Smooth muscle cell (in vitro differentiated cells): ENCODE data around the gene MRPL54. TPM values are rescaled to one million over a fixed set of nuclear protein-coding genes. Genes with fewer than 3 reads are reported as not detected.
"Not testable (repeated sequence)": the region's sequence is repeated elsewhere in the genome, so short reads cannot be mapped to it uniquely, and the experiment has no call there.

Source experiments
- DNase-seq: peaks from one replicate; lab custom pipeline; 2025; ENCODE audit not compliant: unreplicated experiment; lab: John Stamatoyannopoulos, UW
- H2AFZ ChIP-seq: fragments of 200-600 bp; sonication (generic); 2 replicates; pipeline ENCODE4 v1.6.0; 2016; ENCODE audit warnings: antibody characterized with exemption, low read depth, mild to moderate bottlenecking
- H3F3A ChIP-seq: fragments of 200-600 bp; sonication (generic); 2 replicates; pipeline ENCODE4 v1.6.0; 2017; ENCODE audit warnings: antibody characterized with exemption, low read depth
- H3K27ac ChIP-seq: fragments of 200-600 bp; sonication (generic); 2 replicates; pipeline ENCODE4 v1.5.1; 2016; ENCODE audit warnings: low read depth, mild to moderate bottlenecking
- H3K27me3 ChIP-seq: fragments of 200-600 bp; sonication (generic); 2 replicates; pipeline ENCODE4 v1.6.1; 2016; ENCODE audit warnings: low read depth, mild to moderate bottlenecking
- H3K36me3 ChIP-seq: fragments of 200-600 bp; sonication (generic); 2 replicates; pipeline ENCODE4 v1.5.1; 2016; ENCODE audit warnings: low read depth
- H3K4me1 ChIP-seq: fragments of 200-600 bp; sonication (generic); 2 replicates; pipeline ENCODE4 v1.5.1; 2016; ENCODE audit warnings: low read depth
- H3K4me2 ChIP-seq: fragments of 200-600 bp; sonication (generic); 2 replicates; pipeline ENCODE4 v1.6.0; 2016; ENCODE audit warnings: mild to moderate bottlenecking
- H3K4me3 ChIP-seq: fragments of 200-600 bp; sonication (generic); 2 replicates; pipeline ENCODE4 v1.5.1; 2016; ENCODE audit warnings: mild to moderate bottlenecking
- H3K79me2 ChIP-seq: fragments of 200-600 bp; sonication (generic); 2 replicates; pipeline ENCODE4 v1.6.0; 2016; ENCODE audit warnings: low read depth, mild to moderate bottlenecking
- H3K9ac ChIP-seq: fragments of 200-600 bp; sonication (generic); 2 replicates; pipeline ENCODE4 v1.6.0; 2016; ENCODE audit warnings: low read depth
- H3K9me3 ChIP-seq: fragments of 200-600 bp; sonication (generic); replicated peaks from 2 replicates; pipeline ENCODE4 v1.5.1; 2016; ENCODE audit warnings: low read depth
- H4K20me1 ChIP-seq: fragments of 200-600 bp; sonication (generic); 2 replicates; pipeline ENCODE4 v1.6.0; 2016; ENCODE audit warnings: low read depth
- CTCF ChIP-seq: fragments of 200-600 bp; sonication (generic); IDR thresholded peaks from 2 replicates; pipeline ENCODE4 v1.5.1; 2017; ENCODE audit warnings: borderline replicate concordance, mild to moderate bottlenecking, antibody characterized with exemption; ENCODE audit not compliant: insufficient read depth, poor library complexity, severe bottlenecking
- WGBS: methylation state at CpG from one replicate; pipeline ENCODE4 v1.1.7; 2016; ENCODE audit warnings: low lambda C conversion rate; 5-methylcytosine and 5-hydroxymethylcytosine counted together
- polyA plus RNA-seq: library from polyadenylated mRNA; unstranded; fragments of >200 nt; fragmentation: Nextera tagmentation; extraction: Ambion mirVana; gene quantifications from 2 replicates; pipeline ENCODE4 v1.2.1, GENCODE V29; 2016
- total RNA-seq: library from RNA; depleted of rRNA; stranded (reverse); fragments of >200 nt; gene quantifications from 2 replicates; pipeline ENCODE4 v1.2.3, GENCODE V29; 2014

Gene MRPL54
- total and polyA plus RNA-seq, 2 experiments from 2014 or later = 19.5 to 60.8 TPM

DNA sequence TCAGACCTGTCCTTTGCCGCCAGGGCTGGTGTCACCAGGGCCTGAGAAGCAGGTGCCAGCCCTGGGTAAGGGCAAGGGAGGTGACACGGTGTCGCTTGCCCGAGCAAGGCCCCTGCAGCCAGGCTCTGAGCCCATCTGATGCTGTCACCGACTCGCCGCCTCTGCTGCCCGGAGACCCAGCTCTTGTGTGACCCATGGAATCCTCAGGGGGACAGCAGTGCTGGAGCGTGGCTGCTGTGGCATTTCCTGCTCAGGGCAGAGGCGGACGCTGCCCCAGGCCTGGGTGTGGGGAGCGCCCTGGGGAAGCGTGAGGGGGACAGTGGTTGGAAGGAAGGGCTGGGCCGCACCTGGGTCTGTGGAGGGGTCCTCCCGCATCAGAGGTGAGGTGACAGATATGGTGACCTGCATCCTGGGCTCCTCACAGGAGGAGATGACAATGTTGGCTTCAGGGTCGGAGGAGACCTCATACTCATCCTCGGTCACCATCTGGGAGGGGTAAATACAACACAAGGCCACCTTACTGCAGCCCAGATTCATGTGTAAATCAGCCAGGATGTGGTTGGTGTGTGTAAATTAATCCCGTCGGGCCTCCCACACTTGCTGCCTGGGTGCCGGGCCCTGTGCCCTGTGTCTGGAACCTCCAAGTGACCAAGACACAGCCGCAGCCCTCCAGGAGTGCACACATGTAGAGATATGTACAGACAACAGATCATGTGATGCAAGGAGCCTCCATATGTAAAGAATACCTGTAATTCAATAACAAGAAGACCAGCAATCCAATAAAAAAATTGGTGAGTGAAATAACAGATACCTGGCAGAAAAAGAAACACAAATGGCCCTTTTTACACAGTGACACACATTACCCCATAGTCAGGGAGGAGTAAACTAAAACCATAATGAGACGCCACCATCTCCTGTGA, 51.3 kb downstream of the MRPL54 start:
- no peak for DNase-seq
- TF ChIP-seq CTCF = no peak
- Histone ChIP-seq H3K79me2 (no peaks in the 10 kb centered on the region), H3F3A (no peaks in the 10 kb centered on the region), H3K9me3 (no peaks in the 10 kb centered on the region), H3K4me1 (no peaks in the 10 kb centered on the region), H3K36me3 (no peaks in the 10 kb centered on the region), H3K4me3 (no peak overlapping the region), H3K27me3 (no peaks in the 10 kb centered on the region), H2AFZ (no peak overlapping the region), H4K20me1 (no peaks in the 10 kb centered on the region), H3K4me2 (no peak overlapping the region), H3K9ac (no peak overlapping the region), H3K27ac (no peak overlapping the region)
- WGBS = 88% methylated on average over 20 of the region's 22 CpGs

DNA sequence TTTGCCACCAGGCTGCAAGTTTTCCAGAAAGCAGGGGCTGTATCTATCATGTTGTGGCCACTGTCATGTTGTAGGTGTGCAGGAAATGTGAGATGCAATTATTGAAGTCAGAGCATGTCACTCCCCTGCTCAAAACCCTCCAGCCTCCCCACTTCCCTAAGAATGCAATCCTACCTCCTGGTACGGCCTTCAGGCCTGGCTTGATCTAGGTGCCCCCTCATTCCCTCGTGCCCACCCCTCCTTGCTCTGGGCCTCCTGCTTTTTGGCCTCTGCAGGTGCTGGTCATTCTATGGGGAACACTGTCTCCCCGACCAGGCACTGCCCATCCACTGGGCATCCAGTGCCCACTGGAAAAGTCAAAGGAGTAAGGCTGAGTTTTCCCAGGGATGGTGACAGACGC, 52.2 kb downstream of the MRPL54 start:
- 95% methylated on average over 4 of the region's 4 CpGs for WGBS
- no peak for TF ChIP-seq CTCF
- Histone ChIP-seq H3F3A (no peaks in the 10 kb centered on the region), H4K20me1 (no peaks in the 10 kb centered on the region), H3K9me3 (no peaks in the 10 kb centered on the region), H3K27me3 (no peaks in the 10 kb centered on the region), H3K79me2 (no peaks in the 10 kb centered on the region), H3K36me3 (no peaks in the 10 kb centered on the region), H3K9ac (no peak overlapping the region), H3K4me1 (no peaks in the 10 kb centered on the region), H2AFZ (no peak overlapping the region), H3K4me2 (no peak overlapping the region), H3K27ac (no peak overlapping the region), H3K4me3 (no peak overlapping the region)
- DNase-seq = no peak

- 94% methylated on average over 9 of the region's 9 CpGs for WGBS
These were observed 53.7 kb downstream of the MRPL54 start for GRCh38 chr19:3816148-3816547.

GRCh38 chr19:3816566-3817218, 54.2 kb downstream of the MRPL54 start:
- WGBS = 94% methylated on average over 42 of the region's 45 CpGs
- Histone ChIP-seq H3K9me3 (no peaks in the 10 kb centered on the region), H3K79me2 (no peaks in the 10 kb centered on the region), H3K4me3 (no peak overlapping the region), H3K4me2 (no peak overlapping the region), H3K36me3 (no peaks in the 10 kb centered on the region), H3K9ac (no peak overlapping the region), H2AFZ (no peak overlapping the region), H3K27me3 (no peaks in the 10 kb centered on the region), H3K27ac (no peak overlapping the region), H3F3A (no peaks in the 10 kb centered on the region), H4K20me1 (no peaks in the 10 kb centered on the region), H3K4me1 (no peaks in the 10 kb centered on the region)
- TF ChIP-seq CTCF = no peak
- no peak for DNase-seq

More at GRCh38 chr19:3816148-3816547, 53.7 kb downstream of the MRPL54 start:
- H3K9me3 ChIP-seq, H3K79me2 ChIP-seq, DNase-seq, H3K4me3 ChIP-seq, H3K4me2 ChIP-seq, H3K9ac ChIP-seq, H3K27me3 ChIP-seq, H3K36me3 ChIP-seq, H2AFZ ChIP-seq, H3K27ac ChIP-seq, H3K4me1 ChIP-seq, H3F3A ChIP-seq, H4K20me1 ChIP-seq: not testable (repeated sequence)
